WTC11 (cell line): ENCODE data around the gene NECAB2.

Experiments used
- CTCF ChIP-seq: fragments of 200-600 bp; IDR thresholded peaks from 2 replicates; pipeline ENCODE4 v1.8.0; 2022; ENCODE audit warnings: antibody characterized with exemption
- E2F4 ChIP-seq: sonication (generic); formaldehyde crosslinking; IDR thresholded peaks from 2 replicates; pipeline ENCODE4 v1.8.1; 2022; ENCODE audit warnings: low read depth, mild to moderate bottlenecking, moderate library complexity, missing genetic modification reagents, borderline replicate concordance
- SP1 ChIP-seq: sonication (generic); formaldehyde crosslinking; conservative IDR thresholded peaks from 2 replicates; pipeline ENCODE4 v1.8.1; 2022; ENCODE audit warnings: missing genetic modification reagents
- USF1 ChIP-seq: sonication (generic); formaldehyde crosslinking; IDR thresholded peaks from 2 replicates; pipeline ENCODE4 v1.8.0; 2022; ENCODE audit warnings: mild to moderate bottlenecking, missing genetic modification reagents
- ZBTB21 ChIP-seq: sonication (generic); formaldehyde crosslinking; IDR thresholded peaks from 2 replicates; pipeline ENCODE4 v1.8.1; 2023; ENCODE audit warnings: mild to moderate bottlenecking, missing genetic modification reagents, borderline replicate concordance

- TF ChIP-seq ZBTB21 (CRISPR knock-in tag) (no peak), CTCF (no peak), USF1 (CRISPR knock-in tag) (no peak), SP1 (CRISPR knock-in tag) (no peak), E2F4 (CRISPR knock-in tag) (no peak)
Observed at GRCh38 chr16:84001726-84002125, 33.7 kb downstream of the NECAB2 start.
